Measurements from ENCODE around the gene ENPEP.
"Not testable (repeated sequence)": the region's sequence is repeated elsewhere in the genome, so short reads cannot be mapped to it uniquely, and the experiment has no call there.

ENPEP gene

GRCh38 chr4:110454441-110454840, 21.5 kb upstream of the ENPEP start:
- no peak overlapping the region for H3K4me3 ChIP-seq (ENCODE audit: low read depth, low read length)
- no peak for TF ChIP-seq CTCF (IDR thresholded peaks at IDR 0.05; ENCODE audit: low read depth, low read length)

- H3K4me3 ChIP-seq (ENCODE audit: low read depth, low read length): no peak overlapping the region
- no peak for TF ChIP-seq CTCF (IDR thresholded peaks at IDR 0.05; ENCODE audit: low read depth, low read length)
Observed at GRCh38 chr4:110458494-110459266, 17.3 kb upstream of the ENPEP start.

GRCh38 chr4:110460074-110460746, 15.7 kb upstream of the ENPEP start:
- no peak overlapping the region for H3K4me3 ChIP-seq (ENCODE audit: low read depth, low read length)
- TF ChIP-seq CTCF (IDR thresholded peaks at IDR 0.05; ENCODE audit: low read depth, low read length): no peak

GRCh38 chr4:110467400-110467799, 8.6 kb upstream of the ENPEP start:
- no peak overlapping the region for H3K4me3 ChIP-seq (ENCODE audit: low read depth, low read length)
- TF ChIP-seq CTCF (IDR thresholded peaks at IDR 0.05; ENCODE audit: low read depth, low read length): no peak

GRCh38 chr4:110472583-110473329, 3.2 kb upstream of the ENPEP start:
- H3K4me3 ChIP-seq (ENCODE audit: low read depth, low read length): no peak overlapping the region
- TF ChIP-seq CTCF (IDR thresholded peaks at IDR 0.05; ENCODE audit: low read depth, low read length): no peak

- no peak for TF ChIP-seq CTCF (IDR thresholded peaks at IDR 0.05; ENCODE audit: low read depth, low read length)
- H3K4me3 ChIP-seq (ENCODE audit: low read depth, low read length): no peak overlapping the region
Observed at GRCh38 chr4:110474481-110474880, 1.5 kb upstream of the ENPEP start.

- H3K4me3 ChIP-seq (ENCODE audit: low read depth, low read length): not testable (repeated sequence)
Observed at GRCh38 chr4:110475080-110475479, 875 bp upstream of the ENPEP start.
